Measurements from ENCODE around the gene CNPY1.

Gene CNPY1

GRCh38 chr7:155486783-155487508, 59.4 kb downstream of the CNPY1 start:
- no peak for DNase-seq

DNA sequence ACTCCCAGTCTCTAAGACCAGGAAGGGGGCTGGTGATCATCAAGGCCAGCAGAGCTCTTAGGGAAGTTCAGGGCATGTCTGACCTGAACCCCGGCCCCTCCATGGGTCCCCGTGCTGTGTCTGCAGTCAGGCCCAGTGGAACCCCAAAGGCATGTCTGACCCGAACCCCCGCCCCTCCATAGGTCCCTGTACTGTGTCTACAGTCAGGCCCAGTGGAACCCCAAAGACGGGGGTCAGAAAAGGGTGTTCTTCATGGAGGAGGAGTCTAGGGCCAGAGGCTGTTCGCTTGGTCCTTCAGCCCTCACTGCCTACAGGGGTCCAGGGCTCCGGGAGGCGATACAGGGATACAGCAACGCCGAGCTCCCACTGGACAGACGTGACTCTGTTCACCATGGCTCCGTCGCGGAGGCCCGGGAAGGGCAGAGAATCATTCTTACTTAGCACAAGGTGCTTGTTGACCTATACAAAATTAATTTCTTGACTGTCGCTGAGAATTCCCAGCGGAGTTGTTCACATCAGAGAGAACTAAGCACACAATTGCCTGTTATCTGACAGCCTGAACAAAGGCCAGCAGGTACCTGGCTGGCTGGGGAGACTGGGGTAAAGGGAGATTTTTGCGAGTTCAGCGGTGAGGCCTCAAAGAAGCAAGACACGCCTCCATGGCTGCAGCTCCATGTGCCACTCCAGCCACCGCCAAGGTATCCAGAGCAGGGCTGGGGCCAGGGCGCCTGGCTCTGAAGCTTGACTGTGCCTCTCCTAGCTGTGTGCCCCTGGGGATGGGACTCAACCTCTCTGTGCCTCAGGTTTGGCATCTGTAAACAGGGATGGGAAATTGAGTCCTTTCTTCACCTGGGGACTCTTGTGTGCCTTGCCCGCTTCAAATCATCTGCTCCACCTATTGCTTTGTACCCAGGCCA, 61.6 kb downstream of the CNPY1 start:
- DNase-seq, result no peak

DNA sequence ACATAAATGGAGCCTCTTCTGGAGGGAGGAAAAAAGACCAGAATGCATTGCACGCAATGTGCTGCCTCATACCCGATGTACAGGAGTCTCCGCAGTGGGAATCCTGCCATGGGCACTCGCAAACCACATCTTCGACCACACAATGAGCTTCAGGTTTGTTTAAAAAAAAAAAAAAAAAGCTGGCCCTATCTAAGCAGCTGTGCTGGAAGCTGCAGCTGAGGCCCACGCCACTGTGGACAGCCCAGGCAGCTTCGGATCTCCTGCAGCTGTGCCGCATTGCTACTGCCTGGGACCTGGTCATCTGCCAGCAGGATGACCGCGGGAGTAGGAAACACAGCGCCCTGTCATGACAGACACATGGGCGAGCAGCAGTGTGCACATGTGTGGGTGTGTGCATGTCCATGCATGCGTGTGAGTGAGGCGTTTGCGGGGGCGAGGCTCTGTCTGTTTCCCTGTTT, 62.5 kb downstream of the CNPY1 start:
- DNase-seq, result peak; percentile 63

- DNase-seq, result no peak
Measured at GRCh38 chr7:155483245-155483644, 63.1 kb downstream of the CNPY1 start.

DNA sequence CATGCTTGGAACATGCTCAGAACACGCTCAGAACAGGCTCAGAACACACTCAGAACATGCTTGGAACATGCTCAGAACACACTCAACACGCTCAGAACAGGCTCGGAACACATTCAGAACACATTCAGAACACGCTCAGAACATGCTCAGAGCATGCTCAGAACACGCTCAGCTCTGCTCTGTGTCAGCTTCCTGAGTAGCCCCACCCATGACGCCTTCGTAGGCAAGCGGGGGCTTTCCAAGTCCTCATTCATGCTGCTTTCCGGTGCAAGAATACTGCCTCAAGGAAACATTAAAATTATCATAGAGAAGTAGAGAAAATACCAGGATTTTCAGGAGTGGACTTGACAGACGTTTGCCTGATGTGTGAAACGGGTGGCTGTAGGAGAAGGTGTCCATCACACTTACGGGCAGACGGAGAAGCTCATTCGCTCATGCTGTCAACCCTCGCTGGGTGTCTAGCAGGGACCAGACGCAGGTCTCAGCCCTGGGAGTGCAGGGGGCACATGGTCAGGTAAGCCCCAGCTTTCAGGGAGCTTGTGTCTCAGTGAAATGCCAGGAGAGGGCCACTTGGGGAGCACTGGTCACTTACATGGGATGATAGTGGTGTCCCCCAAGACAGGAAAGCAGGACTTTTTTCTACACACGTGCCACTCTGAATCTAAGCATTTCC, 63.7 kb downstream of the CNPY1 start:
- DNase-seq, result no peak

DNA sequence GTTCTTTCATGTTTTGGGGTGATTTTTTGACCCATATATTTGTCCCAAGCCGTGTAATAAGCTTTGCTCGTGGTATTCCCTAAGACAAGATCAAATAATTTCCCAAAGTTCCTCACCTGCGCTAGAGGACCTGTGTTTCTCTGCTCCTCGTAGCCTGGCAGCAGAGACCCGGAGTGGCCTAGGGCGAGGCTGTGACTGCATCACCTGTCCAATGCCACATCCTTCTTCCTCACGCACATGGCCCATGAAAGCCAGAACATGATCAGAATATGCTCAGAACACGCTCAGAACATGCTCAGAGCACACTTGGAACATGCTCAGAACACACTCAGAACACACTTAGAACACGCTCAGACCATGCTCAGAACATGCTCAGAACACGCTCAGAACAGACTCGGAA, 64.6 kb downstream of the CNPY1 start:
- DNase-seq, result no peak

GRCh38 chr7:155477476-155477875, 68.9 kb downstream of the CNPY1 start:
- DNase-seq, result no peak

- DNase-seq, result no peak
Measured at GRCh38 chr7:155471718-155472117, 74.6 kb downstream of the CNPY1 start.

DNA sequence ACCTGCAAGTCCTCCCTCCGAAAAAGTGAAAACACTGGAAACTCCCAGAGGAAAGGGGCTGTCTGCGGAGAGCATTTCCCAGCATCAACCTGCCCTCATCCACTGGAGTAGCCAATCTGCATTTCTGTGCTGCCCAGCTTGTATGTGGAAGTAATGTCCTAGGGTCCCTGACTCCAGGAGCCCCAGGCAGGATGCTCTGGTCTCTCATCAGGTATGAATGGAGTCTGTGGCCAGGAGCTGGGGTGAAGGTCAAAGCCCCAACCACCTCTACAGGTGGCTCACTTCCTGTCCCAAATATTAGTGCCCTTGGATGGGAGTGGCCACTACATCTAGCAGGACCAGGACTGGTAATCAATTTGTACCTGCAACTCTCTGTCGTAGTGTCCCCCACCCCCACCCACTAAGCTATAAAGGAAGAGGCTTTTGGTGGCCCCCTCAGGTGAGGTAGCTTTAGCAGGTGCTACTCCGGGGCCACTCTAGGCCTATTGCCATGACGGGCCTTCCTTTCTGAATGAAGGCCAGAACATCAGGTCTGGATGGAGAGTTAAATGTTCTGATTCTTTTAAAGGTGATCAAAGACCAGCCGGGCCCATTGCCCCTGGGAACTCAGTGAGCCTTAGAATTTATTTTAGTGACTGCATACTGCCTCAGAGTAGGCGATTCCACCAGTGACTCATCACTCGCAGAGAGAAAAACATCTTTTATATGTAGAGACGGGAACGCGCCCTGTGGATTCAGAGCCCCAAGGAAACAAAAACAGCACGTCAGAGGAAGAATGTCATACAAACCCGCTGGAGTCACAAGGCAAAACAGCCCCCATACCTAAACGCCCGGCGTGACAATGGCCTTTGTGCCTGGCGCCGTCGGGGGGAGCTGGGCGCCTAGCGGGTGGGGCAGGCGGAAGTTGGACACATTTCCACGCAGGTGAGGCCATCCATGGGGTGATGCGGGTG, 75.4 kb downstream of the CNPY1 start:
- no peak for DNase-seq

DNA sequence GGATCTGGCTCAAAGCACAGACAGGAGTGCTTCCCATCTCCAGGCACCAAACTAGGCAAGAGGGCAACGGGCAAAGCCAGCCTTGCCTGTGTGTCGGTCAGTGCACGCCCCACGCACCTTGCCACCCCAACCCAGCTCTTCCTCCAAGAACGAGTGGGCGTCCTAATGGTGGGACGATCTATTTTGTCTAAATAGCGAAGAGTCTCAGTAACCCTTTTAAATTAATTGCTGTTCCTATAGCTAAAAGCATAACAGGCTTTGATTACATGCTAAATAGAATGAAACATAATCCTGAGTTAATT, 76.2 kb downstream of the CNPY1 start:
- DNase-seq, result no peak

GRCh38 chr7:155469311-155470185, 76.8 kb downstream of the CNPY1 start:
- DNase-seq, result no peak

- DNase-seq, result no peak
Measured at GRCh38 chr7:155468785-155469148, 77.6 kb downstream of the CNPY1 start.

- DNase-seq, result no peak
Measured at GRCh38 chr7:155467846-155468784, 78.2 kb downstream of the CNPY1 start.

- peak; percentile 12 for DNase-seq
Measured at GRCh38 chr7:155466814-155467733, 79.3 kb downstream of the CNPY1 start.

- no peak for DNase-seq
Measured at GRCh38 chr7:155466142-155466813, 80.1 kb downstream of the CNPY1 start.

DNA sequence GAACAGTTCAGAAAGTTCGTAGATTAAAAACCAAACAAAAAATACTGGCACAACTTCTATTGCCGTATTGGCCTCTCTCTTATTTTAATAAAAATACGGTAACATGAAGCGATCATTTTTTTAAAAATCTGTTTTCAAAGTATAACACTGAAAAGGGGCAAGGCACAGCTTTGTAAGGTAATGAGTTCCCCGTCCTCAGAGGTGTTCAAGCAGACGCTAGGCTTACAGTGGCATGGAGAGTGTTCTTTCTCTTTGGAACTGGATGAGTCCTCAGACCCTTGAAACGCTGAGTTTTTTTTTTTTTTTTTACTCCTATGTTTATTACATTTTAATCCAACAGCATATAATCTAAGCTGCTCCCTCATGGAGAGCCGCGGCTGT, 80.6 kb downstream of the CNPY1 start:
- DNase-seq, result no peak

GRCh38 chr7:155464948-155465739, 81.2 kb downstream of the CNPY1 start:
- DNase-seq, result no peak

- DNase-seq, result no peak
Measured at GRCh38 chr7:155464183-155464582, 82.2 kb downstream of the CNPY1 start.
